NCI-H446 treated with DMSO at 0.1 percent for 48 hours (cell line): Measurements from ENCODE around the gene TANGO2.

ENCODE experiments used
- DNase-seq: peaks from one replicate; lab custom pipeline; 2025; lab: John Stamatoyannopoulos, UW

The TANGO2 gene

DNA sequence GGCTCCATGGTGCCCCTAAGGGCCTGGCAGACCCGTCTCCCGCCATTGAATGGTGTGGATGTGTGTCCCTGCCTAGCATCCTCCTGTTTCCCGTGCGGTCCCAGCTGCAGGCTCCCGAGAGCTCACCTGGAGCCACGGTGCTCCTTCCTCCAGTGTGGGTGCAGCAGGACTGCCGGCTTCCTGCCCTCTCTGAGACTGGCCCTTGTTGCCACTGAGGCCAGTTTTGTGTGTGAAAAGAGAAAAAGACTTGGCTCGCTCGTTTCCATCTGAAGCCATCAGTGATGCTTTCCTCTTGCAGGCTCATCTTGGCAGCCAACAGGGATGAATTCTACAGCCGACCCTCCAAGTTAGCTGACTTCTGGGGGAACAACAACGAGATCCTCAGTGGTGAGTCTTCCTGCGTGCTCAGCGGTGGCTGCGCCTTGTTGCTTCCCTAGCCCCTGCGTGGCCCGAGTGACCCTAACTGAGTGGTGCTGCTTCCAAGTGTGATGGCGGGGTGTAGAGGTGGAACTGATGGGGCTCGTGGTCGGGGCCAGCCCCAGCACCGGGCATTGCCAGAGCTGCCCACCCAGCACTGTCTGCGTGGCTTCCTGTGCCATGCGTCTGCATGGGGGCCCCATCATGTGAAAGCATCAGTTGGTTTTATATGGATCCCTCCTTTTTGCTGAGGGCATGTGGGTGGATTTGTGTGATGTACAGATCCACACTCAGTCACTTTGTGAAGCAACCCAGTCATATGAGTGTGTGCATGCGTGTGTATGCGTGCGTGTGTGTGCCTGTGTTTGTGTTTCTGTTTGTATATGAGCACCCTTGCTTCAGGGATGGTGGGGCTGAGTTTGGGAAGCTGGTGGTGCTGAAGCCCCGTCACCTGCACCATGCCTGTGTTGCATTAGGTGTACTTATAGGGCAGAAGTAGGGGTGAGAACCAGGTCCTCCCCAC lies 22.4 kb downstream of the TANGO2 start:
- no peak for DNase-seq

DNA sequence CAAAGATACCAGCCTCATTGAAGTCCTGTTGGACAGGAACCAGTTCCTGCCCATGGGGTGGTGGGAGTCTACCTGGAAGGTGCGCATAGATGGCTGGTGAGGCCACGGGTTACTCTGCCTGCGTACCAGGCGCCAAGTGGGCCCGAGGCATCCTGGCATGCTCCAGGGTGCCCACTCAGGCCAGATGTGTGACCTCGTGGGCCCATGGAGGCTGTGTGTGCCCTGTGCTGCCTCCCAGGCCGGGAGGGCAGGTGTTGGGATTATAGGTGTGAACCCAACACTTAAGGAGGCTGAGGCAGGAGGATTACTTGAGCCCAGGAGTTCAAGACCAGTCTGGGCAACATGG lies 23.1 kb downstream of the TANGO2 start:
- no peak for DNase-seq

DNA sequence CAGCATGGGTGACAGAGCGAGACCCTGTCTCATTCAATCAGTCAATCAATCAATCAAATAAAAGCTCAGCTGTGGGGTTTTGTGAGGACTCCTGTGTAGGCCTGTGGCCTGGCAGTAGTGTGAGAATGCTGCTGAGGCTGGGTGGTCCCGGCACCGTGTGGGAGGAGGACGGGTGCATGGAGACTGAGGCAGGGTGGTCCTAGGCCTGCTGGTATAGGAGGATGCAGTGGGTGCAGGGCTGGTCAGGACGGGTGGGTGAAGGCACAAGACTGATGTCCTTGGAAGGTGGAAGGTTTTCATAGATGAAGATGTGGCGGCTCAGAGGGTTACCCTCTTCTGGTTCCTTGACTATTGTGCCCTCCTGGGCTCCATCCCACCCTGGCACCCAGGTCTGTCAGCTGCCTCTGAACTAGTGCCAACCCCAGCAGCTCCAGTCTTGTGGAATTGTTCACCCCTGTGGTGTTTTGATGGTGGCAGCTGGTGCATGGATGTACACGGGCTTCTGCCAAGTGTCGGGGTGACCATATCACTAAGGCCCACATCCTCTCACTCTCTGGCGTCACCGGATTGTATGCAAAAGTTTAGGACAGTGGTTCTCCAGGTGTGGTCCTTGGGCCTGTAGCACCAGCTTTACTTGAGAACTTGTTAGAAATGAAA lies 23.7 kb downstream of the TANGO2 start:
- no peak for DNase-seq

DNA sequence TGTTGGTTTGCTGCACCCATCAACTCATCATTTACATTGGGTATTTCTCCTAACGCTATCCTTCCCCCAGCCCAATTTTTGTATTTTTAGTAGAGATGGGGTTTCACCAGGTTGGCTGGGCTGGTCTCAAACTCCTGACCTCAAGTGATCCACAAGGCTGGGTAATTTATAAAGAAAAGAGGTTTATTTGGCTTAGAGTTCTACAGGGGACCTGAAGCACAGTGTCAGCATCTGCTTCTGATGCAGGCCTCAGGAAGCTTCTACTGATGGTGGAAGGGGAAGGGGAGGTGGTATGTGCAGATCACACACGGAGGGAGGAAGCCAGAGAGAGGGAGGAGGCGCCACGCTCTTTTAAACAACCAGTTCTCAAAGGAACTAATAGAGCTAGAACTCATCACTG lies 25.8 kb downstream of the TANGO2 start:
- DNase-seq = no peak

DNA sequence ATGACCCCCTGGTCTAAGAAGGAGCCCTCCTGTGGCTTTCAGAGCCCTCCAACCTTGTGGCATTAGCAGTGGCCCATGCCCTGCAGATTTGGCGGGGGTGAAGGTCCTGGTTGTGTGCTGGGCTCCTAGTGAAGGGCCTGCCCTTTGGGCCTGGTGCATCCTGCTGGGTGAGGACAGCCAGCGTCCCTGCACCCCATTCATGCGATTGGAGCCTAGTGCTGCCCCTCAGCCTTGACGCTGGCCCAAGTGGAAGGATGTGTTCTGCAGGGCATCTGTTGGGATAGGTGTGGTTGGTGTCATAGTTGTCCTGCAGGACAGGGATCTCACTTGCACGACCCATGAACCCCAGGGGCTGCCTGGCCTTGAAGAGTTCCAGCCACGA lies 31.0 kb downstream of the TANGO2 start:
- no peak for DNase-seq

DNA sequence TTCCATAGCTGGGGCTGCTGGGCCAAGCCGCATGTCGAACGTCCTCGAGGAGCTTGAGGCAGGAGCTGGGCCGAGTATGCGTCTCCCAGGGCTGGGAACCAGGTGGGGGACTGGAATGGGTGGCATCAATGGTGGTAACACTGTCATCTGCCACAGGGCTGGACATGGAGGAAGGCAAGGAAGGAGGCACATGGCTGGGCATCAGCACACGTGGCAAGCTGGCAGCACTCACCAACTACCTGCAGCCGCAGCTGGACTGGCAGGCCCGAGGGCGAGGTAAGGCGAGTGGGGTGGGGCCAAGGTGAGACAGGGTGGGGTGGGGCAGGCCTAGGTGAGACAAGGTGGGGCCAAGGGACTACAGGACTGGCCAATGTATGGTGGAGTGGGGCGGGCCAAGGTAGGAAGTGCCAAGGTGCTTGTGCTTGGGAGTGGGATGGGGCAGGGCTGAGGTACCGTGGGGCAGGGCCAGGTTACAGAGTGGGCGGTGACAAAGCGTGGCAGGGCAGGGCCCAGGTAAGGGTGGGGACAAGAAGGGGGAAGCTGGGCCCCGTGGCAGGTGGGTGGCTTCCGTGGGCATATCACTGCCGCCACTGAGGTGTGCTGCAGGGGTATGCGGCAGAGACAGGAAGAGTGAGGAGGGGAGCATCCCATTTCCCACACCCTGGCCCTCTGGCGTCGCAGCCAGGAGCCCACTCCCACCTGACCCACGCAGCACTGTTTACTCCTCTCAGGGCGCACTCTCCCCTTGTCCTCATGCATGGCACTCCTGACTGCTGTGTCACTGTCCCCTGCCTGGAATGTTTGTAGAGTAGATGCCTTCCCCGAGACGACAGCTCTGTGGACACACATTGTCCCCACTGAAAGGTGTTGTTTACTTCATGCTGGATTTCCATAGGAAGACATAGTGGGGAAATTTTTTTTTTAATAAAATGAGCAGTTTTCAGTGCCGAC lies 31.7 kb downstream of the TANGO2 start:
- no peak for DNase-seq

DNA sequence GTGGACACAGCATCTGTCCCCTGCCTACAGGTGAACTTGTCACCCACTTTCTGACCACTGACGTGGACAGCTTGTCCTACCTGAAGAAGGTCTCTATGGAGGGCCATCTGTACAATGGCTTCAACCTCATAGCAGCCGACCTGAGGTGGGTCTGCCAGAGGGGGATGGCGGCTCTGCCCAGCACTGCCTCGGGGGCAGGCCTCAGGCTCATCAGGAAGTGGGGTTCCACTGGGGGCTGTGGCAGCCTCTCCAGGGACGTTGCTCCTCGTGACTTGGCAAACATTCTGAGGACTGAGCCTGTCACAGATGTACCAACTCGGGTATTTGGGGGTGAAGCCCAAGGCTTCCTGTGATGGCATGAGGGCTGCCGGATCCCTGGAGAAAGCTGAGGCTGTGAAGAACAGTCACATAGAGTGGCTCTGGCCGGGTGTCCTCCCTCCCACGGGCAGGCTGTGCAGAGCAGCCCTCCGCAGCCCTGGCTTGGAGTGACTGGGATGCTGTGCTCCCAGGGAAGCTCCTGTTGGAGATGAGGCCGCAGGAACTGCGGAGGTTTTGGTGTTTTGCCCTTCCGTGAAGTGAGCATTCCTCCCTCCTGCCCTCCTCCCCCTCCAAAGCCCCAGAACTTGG lies 32.6 kb downstream of the TANGO2 start:
- no peak for DNase-seq

DNA sequence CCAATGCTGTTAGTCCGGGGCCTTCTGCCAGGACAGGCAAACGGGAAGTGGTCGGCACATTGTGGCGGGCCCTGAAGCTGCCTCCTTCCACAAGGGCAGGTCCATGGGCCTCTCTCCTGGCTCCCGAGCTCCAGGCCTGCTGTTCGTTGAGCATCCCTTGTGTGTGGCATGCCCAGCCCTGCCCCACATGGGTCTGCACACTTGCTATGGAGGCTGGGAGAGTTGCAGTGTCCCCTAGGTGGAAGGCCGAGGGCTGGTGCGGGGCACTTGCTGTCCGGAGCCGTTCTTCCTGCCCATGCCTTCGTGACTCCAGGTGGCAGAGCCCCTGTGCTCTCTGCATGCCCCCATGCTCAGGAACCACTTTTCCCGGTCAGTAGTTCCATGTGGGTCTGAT lies 33.1 kb downstream of the TANGO2 start:
- no peak for DNase-seq

DNA sequence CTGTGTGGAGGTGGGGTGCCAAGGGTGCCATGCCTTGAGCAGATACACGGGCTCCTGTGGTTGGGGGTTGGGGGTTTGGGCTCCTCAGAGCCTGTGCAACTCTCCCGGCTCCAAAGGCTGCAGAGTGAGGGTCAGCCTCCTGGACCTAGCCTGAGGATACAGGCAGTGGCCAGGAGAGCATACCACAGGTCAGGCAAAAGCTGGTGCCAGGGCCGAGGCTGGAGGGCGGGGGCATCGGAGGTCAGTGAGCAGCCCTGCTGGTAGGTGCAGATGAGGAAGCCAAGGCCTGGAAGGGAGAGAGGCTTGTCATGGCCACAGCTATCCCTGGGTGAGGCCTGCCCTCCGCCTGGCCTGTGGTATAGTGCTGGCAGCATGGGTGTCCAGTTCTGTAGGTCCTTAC lies 33.6 kb downstream of the TANGO2 start:
- no peak for DNase-seq

DNA sequence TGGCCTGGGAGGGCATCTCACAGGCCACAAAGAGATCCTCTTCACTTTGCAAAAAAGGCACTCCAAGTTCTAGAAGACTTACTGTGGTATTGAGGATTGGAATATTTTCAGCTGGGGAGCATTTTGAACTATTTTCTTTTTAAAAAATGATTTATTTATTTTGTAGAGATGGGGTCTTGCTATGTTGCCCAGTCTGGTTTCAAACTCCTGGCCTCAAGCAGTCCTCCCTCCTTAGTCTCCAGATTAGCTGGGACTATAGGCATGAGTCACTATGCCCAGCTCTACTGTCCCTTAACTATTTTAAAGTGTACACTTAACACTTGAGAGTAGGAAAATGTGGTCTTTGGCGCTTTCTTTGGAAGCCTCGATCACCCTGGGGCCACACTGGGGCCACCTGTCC lies 34.2 kb downstream of the TANGO2 start:
- no peak for DNase-seq

DNA sequence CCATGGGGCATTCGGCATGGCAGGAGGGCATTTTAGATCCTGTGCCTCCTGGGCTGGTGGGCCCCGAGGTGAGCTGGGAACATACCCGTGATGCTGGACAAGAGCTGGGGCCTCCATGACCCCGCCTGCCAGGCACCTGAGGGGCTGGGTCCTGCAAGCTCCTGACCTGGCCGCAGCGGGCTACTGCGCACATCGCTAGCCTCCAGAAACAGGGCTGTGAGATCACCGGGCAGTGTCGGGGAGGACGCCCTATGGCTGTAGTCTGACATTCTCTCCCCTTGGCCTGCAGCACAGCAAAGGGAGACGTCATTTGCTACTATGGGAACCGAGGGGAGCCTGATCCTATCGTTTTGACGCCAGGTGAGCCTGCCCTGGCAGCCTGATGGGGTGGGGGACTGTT lies 34.7 kb downstream of the TANGO2 start:
- DNase-seq = no peak

DNA sequence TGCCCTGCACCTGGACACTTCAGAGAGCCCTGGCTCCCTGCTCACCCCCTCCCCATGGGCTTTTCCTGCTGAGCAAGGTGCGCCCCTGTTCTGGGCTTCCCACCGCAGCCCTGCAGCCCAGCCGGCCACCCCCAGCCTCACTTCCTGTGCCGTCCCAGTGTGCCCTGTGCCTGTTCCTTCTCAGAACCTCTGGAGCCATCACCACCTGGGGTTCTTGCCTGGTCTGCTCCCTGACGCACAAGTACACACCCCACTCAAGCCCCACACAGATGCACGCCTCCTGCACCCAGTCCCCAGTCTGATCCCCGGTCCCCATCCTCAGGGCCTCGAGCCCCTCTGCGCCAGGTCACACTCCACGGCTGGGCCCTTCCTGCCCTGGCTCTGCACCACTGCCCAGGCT lies 35.3 kb downstream of the TANGO2 start:
- DNase-seq = no peak

DNA sequence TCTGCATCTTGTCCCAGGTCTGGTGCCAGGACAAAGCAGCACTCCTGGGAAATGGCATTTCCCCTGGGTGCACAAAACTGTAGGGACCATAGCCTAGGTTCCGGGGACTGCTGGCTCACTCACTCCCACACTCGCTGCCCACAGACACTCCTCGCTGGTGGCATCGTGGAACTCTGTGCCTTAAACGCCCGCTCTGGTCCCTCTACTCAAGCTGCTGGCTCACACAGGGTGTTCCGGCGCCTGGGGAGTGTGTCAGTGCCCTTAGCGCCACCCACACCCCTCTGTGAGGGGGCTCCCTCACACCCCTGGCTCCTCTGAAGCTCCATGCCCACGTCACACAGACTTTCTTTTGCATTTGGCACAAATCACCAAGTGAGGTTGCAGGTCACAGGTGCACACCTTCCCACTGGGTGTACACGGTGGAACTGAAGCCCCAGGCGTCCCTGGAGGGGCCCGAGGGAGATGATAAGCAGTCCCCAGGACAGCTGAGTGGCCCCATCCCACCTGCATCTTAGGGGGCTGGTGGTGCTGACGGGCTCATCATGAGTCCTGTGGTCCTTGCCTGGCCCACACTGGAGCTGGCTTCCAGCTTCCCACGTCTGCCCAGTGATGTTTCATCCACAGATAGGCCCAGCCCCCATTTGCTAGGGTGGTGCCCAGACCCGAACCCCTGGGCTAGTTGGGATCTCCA lies 35.9 kb downstream of the TANGO2 start:
- no peak for DNase-seq

DNA sequence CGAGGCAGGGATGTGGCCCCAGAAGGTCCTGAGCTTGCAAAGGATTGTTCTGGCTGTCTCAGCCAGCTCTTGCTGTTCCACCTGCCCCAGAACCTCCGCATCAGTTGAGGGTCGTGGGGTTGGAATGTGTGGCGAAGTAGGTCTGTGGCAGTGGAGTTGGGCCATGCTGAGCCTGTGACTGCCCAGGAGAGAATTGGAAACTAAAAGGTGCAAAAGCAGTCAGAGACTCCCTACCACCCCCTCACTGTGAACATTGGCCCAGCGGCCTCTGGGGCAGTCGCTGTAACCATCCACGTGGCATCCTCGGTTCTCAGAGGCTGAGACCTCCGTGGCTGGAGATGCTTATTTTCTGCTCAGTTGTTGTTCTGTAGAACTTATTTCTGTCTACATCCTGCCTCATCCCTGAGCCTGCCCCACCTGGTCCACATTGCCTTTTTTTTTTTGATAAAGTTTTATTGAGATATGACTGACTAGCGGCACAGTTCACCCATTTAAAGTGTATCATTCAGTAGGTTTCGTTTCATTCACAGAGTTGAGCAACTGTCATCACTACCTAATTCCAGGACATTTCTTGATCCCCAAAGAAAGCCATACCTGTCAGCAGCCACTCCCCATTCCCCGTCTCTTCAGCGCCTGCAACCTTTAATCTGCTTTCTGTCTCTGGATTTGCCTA lies 36.8 kb downstream of the TANGO2 start:
- no peak for DNase-seq

DNA sequence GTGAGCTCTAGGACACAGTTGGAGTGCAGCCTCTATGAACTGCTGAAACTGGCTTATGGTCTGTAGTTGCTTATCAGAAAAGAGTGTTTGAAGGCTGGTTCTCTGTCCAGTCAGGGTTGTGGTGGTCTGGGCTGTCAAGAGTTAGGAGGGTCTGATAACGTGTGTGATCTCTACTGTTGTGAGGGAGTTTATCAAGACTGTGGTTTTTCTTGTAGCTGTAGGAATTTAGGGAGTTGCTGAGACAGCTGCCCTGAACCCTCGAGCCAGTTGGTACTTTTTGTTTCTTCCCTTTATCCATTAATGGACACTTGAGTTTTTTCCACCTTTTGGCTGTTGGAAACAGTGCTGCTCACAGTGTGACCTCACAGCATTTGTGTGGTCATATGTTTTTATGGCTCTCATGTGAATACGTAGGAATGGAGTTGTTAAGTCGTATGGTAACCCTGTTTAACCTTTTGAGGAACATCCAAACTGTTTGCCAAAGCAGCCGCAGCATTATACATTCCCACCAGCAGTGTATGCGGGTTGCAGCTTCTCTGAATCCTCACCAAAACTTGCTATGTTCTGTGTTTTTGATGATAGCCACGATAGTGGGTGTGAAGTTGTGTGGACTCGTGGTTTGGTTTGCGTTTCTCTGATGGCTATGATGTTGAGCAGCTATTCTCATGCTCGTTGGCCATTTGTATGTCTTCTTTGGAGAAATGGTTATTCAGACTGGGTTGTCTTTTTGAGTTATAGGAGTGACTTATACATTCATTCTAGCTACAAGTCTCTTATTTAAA lies 38.3 kb downstream of the TANGO2 start:
- DNase-seq = no peak

DNA sequence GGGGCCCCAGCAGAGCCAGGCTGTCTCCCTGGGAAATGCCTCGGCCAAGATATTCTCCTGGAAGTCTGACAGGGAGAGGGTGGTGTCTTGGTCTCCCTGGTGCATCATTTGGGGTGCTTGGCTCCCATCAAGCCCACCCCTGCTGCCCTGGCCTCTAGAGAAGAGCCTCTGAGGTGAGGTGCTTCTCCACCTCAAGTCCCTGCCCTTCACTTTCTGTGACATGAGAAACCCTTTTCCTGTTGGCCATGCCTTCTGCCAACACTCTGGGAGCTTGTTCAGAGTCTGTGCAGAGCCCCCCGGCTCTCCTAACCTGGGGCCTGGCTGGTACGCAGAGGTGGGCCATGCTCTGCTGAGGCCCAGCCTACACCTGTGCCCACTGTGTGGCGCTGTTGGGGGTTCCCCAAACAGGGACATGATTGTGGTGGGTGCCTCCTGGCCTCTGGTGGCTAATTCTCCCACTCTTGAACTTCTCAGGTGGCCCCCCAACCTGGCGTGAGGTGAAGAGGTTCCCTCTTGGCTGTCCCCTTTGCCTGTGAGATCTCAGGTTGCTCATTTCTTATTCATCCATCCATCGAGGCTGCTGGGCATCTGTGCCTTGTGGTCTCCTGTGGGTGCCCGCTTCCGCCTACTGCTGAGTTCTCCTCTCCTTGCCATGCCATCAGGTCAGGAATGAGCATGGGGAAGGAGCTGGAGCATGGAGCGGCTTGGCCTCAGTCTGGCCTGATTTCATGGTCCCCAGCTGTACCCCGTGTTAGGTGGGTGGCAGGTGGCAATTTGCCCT lies 40.0 kb downstream of the TANGO2 start:
- DNase-seq = no peak

DNA sequence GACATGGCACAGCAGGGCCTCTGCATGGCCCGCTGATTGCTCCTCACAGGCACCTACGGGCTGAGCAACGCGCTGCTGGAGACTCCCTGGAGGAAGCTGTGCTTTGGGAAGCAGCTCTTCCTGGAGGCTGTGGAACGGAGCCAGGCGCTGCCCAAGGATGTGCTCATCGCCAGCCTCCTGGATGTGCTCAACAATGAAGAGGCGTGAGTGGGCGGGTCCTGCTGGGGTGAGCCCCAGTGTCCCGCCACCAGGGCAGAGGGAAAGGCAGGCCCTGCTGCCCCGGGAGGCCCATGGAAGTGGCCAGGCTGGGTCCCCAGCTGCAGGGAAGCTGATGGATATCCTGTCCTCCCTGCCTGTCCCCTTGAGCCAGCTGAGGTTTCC lies 40.6 kb downstream of the TANGO2 start:
- DNase-seq = no peak

DNA sequence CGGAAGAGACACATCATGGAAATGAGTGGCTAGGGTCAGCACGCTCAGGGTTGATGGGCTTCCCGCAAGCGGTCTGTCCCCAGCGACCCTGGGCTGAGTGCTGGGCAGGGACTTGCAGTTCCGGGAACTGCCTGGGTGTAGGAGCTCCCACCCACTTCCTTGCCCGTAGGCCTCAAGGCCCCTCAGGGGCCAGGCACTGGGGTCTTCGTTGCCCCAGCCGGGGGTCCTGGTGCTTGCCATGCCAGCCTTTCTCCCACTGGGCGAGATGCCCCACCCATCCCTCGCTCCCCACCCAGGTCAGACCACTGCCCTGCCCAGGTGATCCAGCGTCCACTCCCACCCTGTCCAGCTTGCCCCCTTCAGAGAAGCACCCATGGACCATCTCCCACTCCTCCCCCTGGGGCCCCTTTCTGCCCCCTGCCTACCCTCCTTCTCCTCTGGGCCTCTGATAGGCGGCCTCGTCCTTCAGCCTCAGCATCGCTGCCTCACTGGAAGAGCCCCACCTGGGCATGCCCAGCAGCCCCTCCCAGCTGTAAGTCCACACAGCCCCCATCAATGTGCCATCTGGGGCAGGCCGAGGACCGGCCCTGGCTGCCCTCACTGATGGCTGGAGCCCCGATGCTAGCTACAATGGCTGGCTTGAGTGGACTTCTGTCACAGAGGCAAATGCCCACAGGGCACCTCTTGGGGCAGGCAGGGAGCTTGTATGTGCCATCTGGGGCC lies 41.3 kb downstream of the TANGO2 start:
- DNase-seq = no peak

DNA sequence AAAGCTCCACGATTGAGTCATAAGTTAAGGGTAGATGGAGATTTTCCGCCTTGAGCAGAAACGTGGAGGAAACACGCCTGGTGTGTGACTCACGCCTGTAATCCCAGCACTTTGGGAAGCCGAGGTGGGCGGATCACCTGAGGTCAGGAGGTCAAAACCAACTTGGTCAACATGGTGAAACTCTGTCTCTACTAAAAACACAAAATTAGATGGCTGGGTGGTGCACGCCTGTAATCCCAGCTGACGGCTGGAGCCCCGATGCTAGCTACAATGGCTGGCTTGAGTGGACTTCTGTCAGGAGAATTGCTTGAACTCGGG lies 41.8 kb downstream of the TANGO2 start:
- no peak for DNase-seq
